Occipital lobe (tissue), 2 donors: ENCODE measurements around the gene COX5A. TPM values are rescaled to one million over a fixed set of nuclear protein-coding genes. Genes with fewer than 3 reads are reported as not detected.
A peak's percentile ranks its signal among the peaks of the same experiment; 100 is the strongest.

Source experiments
- DNase-seq: peaks from one replicate; lab custom pipeline; 2025; lab: John Stamatoyannopoulos, UW
- total RNA-seq: library from RNA; depleted of rRNA; stranded (reverse); fragments of >200 nt; gene quantifications from one replicate; pipeline ENCODE4 v1.2.3, GENCODE V29; 2014

COX5A gene
- 43.8 TPM for total RNA-seq

- DNase-seq, result peak; percentile 91
Observed at GRCh38 chr15:74937590-74938371, at the start of gene COX5A. Gene COX5A, minus strand, starts transcription at chr15:74938073. Its CDS starts 59 bp downstream, at chr15:74938014.

DNA sequence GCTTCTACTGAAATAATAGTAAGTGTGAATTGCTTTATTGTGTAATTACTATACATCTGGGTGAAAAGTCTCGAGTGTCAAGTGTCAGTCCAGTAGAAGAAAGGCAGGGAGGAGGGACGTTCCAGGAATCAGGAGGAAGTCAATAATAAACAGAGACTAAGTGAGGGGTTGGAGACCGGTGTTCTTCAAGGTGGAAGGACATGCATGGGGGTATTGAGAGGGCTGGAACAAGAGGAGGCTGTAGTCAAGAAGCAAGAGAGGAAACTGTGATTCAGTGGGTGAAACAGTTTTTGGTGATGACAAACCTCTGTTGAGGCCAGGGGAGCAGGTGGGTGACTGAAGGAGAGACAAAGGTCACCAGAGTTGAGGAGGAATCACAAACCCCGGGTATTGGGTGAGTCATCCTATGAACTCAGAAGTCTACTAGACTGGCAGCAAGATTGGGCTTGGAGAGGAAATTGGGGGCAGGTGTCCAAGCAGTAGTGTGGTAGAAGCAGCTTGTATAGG is 45.9 kb upstream of the COX5A start:
- DNase-seq, result no peak

DNA sequence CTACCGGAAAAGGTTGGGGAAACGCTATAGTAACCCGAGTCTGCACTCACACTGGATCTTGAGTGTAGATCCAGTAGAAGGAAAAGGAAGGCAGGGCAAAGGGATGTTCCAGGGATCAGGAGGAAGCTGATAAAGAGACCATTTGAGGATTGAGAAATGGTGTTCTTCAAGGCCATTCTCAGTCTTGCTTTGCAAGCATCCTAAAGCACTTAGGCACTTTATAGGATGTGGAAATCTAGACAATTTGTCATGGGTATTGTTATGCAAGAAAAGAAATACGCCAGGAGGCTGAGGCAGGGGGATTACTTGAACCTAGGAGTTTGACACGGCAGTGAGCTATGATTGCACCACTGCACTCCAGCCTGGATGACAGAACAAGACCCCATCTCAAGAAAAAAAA is 44.3 kb upstream of the COX5A start:
- no peak for DNase-seq

GRCh38 chr15:74978503-74978902 is 40.6 kb upstream of the COX5A start:
- no peak for DNase-seq

GRCh38 chr15:74978077-74978476 is 40.2 kb upstream of the COX5A start:
- no peak for DNase-seq

DNA sequence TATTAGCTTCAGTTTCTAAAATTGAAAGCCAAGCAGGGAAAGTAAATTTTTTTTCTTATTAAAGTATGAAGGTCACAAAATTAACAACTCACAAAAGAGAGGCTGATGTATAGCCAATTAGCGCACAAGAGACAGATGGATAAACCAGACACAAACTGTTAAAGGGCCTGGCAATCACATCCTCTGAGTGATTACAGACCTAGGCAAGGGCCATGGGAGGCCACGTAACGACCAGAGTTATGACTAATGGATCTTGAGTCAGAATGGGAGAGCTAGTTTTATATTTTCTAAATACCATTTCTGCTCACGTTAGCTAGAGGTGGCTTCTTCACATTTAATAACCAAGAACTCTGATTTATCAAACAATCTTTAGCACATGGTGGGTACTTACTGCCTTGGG is 39.7 kb upstream of the COX5A start:
- DNase-seq, result no peak

- no peak for DNase-seq
Observed at GRCh38 chr15:74976159-74976558, 38.3 kb upstream of the COX5A start.

- DNase-seq, result no peak
Observed at GRCh38 chr15:74967670-74968069, 29.8 kb upstream of the COX5A start.

DNA sequence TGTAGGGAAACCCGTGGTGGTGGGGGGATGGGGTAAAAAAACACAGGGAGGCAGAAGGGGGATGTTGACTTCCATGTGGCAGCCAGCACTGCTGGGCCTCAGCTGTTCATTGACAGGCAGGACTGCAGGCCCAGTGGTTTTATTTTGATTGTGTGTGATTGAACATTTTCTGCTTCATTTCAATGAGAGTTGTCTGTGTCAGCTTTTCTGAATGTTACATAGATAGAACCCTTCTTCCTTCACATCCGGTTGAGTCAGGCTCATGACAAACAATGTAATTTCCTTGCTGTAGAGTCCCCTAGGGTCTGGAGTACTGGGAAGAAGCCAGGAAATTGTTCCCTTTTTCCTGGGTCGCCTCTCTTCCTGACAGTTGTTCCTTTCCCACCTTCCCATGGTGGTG is 26.9 kb upstream of the COX5A start:
- no peak for DNase-seq

DNA sequence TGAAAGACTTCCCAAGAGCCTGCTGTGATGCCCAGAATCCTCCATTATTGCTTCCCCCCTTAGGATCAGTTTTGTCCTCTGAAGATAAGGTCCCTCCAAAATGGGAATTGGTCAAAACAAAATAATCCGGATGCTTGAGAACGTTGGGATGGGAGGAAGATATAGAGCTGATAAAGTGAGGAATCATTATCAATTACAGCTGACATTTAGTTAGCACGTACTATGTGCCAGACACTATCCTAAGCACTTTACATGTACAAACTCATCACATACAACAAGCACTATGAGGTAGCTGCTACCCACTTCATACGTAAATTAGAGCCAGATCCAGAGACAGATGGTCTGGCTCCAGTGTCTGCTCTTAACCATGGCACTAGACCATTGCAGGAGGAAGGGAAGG is 25.3 kb upstream of the COX5A start:
- no peak for DNase-seq

DNA sequence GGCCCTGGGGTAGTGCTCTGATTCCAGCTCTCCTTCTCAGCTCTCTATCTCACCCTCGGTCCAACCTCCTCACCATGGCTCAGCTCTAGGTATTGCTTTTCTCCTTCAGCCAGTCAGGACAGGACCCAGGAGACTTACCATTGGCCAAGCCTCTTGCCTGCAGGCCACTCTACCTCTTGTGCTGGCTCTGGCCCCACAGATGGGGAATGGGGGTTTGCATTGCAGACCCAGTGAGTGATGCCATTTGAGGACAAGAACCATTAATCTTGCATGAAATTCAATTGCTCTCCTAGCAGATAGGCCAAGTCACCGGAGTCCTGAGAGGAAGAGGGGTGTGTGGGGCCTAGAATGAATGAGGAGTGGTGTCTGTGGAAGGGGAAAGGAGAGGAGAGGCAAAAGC is 24.8 kb upstream of the COX5A start:
- no peak for DNase-seq

- no peak for DNase-seq
Observed at GRCh38 chr15:74962219-74962618, 24.3 kb upstream of the COX5A start.

GRCh38 chr15:74961616-74962015 is 23.7 kb upstream of the COX5A start:
- no peak for DNase-seq

DNA sequence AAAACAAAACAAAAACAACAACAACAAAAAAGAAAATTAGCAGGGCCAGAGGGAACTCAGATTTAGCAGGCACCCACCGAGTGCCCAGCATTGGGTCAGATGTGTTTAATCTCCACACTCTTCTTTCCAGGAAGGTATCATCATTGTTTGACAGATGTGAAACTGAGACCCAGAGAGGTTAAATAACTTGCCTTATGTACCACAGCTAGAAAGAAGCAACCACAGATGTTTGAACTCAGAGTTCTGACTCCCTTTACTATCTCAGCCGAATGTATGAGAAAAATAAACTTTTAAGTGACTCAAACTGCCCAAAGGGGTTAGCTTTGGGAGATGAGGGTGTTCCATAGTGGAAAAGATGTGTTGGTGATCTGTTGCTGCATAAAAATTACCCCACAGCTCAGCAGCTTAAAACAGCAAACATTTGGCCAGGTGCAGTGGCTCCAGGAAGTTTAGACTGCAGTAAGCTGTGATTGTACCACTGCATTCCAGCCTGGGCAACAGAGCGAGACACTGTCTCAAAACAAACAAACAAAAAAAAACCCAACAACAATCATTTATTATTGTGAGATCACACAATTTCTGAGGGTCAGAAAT is 23.2 kb upstream of the COX5A start:
- no peak for DNase-seq

- no peak for DNase-seq
Observed at GRCh38 chr15:74960286-74960685, 22.4 kb upstream of the COX5A start.

GRCh38 chr15:74959586-74959939 is 21.7 kb upstream of the COX5A start:
- DNase-seq, result no peak

DNA sequence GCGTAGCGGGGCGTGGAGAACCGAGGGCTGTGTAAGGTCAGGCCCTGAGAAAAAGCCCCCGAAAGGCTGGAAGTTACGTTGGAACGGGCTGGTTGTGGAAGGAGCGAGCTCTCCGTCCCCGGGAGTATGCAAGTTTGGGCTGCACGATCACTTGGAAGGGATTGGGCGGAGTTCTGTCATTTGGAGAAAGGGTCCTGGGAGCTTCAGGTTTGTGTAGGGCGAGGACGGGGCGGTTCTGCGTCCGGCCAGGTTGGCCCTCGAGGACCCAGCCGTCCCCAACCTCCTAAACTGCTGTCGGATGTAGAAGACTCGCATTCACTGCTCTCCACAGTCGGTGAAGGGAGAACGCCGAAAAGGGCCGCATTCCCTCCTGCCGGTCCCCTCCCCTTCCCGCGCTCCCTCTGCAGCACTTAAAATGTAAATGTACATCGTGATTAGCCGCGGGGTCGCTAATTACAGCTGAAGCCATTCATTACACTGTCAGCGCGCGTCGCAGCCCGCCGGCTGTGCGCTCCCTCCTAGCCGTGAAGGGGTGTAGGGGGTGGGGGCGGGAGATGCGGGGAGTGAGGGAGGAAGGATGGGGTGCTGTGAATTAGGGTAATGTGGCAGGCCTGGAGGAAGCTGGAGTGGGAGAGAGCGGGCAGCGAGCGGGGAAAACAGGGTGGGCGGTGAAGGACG is 21.2 kb upstream of the COX5A start:
- DNase-seq, result no peak

DNA sequence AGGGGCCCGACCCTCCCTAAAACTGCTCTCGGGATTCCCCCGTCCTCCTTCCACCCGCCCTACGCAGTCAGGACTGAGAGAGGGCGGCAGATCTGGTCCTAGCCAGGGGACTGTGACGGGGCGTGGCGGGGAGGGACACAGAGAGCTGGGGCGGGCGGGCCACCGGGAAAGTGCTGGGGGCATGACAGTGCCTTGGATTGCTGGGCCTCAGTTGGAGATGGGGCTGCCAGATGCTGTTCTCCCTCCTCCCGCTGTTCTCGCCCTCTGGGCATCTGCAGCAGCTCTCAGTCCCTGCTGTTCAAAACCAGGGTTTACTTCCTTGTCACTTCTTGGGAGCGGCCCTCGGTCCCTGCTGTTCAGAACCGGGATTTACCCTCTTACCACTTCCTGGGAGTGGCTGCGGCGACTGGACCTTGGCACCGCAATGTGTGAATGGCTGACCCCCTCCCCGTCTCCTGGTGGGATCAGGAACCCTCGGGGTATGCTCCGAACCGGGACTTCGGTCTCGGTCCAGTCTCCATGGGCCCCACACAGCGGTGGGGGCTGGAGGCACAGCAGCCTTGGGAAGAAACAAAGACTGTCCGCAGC is 20.5 kb upstream of the COX5A start:
- no peak for DNase-seq

DNA sequence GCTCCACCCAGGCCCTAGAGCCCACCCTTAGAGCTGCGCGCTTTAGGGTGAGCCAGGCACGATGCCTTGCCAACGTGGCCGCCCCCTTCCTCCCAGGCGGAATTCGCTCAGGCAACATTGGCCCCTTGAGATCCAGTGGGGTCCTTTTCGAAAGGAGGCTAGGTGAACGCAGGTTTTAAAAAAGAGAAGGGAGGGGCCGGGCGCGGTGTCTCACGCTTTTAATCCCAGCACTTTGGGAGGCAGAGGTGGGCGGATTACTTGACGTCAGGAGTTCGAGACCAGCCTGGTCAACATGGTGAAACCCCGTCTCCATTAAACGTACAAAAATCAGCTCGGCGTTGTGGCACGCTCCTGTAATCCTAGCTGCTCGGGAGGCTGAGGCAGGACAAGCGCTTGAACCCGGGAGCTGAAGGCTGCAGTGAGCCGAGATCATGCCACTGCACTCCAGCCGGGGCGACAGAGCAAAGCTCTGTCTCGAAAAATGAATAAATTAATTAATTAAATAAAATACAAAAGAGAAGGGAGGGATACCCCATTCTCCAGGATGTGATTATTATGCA is 19.7 kb upstream of the COX5A start:
- DNase-seq, result no peak

DNA sequence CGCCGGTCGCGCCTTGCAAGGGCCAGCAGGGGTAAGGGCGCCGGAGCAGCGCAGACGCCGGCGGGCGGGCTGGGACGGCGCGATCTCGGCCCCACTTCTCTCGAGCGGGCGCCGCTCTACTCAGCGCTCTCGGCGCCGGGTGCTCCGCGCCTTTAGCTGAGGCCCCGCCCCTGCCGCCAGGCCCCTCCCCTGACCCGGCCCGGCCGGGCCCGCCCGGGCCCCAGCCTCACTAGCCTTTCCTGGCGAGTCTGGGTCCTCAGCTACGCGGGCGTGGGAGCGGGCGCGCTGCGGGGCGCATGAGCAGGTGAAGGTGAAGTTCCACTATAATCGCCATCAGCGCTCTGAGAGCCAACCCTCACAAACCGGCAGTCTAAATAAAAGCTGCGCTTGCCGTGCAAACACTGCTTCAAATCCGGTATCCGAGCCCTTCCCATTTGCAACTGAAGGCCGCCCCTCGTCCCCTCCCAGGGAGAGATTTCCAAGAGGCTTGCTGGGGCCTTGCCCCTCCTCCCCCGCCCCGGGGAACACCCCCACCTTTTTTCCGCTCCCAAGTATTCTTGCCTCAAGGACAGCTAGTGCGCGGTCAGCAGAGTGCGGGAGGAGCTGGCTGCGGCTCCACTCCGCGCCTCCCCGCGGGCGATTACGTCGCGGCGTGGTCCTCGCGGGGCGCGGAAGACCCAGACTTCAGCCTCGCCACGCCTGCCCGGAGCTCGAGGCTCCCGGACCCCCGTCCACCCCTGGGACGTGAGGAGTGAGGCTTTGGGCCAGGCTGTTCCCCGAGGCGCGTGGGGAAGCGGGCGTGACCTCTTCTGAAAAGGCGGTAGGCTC is 19.0 kb upstream of the COX5A start, which contains the start of gene RPP25:
RPP25 (minus strand) TSS at position 125 of the 828 bp plus-strand sequence. CDS start 189 bp downstream, outside the sequence.
- peak; percentile 63 for DNase-seq
